Measurements from ENCODE around the gene TM4SF1. TPM values are rescaled to one million over a fixed set of nuclear protein-coding genes. Genes with fewer than 3 reads are reported as not detected.

The TM4SF1 gene
- total RNA-seq, 2 donors from 2014 or later: 104 to 168 TPM

GRCh38 chr3:149356044-149356592 is 21.3 kb downstream of the TM4SF1 start:
- peak overlapping the region; percentile 88 to 93 (median 90) for H3K27ac ChIP-seq
- peak; percentile 92 for ATAC-seq
- peaks cover 59% of the 10 kb centered on the region for H3K4me1 ChIP-seq
- peak; percentile 50 to 79 (median 55) for DNase-seq
- TF ChIP-seq CTCF (IDR thresholded peaks at IDR 0.05) (no peak), POLR2A (IDR thresholded peaks at IDR 0.05) (peak in 2 of 3 donors; percentile 47 to 49)
- 13 to 19% methylated on average over 6 of the region's 6 CpGs for WGBS, 2 donors
- H3K4me3 ChIP-seq: no peak overlapping the region
- no peaks in the 10 kb centered on the region for H3K27me3 ChIP-seq
- H3K9me3 ChIP-seq: no peaks in the 10 kb centered on the region
- intact Hi-C loops (cut with DNase I): no loop called here
- no peaks in the 10 kb centered on the region for H3K36me3 ChIP-seq (replicated peaks in 1 of 2; ENCODE audit: insufficient read depth in 1 of 2, low read depth in 2 of 2)

- no peak for TF ChIP-seq CTCF (IDR thresholded peaks at IDR 0.05)
- no peak for TF ChIP-seq POLR2A (IDR thresholded peaks at IDR 0.05)
- H3K27me3 ChIP-seq: no peaks in the 10 kb centered on the region
- H3K4me1 ChIP-seq: peaks cover 64% of the 10 kb centered on the region
- 16 to 26% methylated on average over 1 of the region's 1 CpG for WGBS, 2 donors
- DNase-seq: no peak
- intact Hi-C loops (cut with DNase I): no loop called here
- H3K9me3 ChIP-seq: no peaks in the 10 kb centered on the region
- H3K36me3 ChIP-seq (replicated peaks in 1 of 2; ENCODE audit: insufficient read depth in 1 of 2, low read depth in 2 of 2): no peaks in the 10 kb centered on the region
- no peak for ATAC-seq
- no peak overlapping the region for H3K4me3 ChIP-seq
- peak overlapping the region; percentile 52 to 93 (median 90) for H3K27ac ChIP-seq
Measured at GRCh38 chr3:149353581-149354184, 23.8 kb downstream of the TM4SF1 start.

- WGBS, 2 donors: 37 to 55% methylated on average over 7 of the region's 7 CpGs
- Histone ChIP-seq H3K9me3 (no peaks in the 10 kb centered on the region), H3K27ac (peak overlapping the region in 3 of 4 donors; percentile 31 to 93 (median 90)), H3K36me3 (replicated peaks in 1 of 2; ENCODE audit: insufficient read depth in 1 of 2, low read depth in 2 of 2) (no peaks in the 10 kb centered on the region), H3K27me3 (no peaks in the 10 kb centered on the region), H3K4me3 (no peak overlapping the region), H3K4me1 (peaks cover 56% of the 10 kb centered on the region)
- DNase-seq (peak; percentile 72 to 76 (median 73)), ATAC-seq (peak; percentile 62)
- intact Hi-C loops (cut with DNase I): no loop called here
- TF ChIP-seq CTCF (IDR thresholded peaks at IDR 0.05): peak; percentile 29 to 79 (median 74)
- no peak for TF ChIP-seq POLR2A (IDR thresholded peaks at IDR 0.05)
Measured at GRCh38 chr3:149352556-149352955, 24.9 kb downstream of the TM4SF1 start.

- DNase-seq (no peak), ATAC-seq (no peak)
- no peak overlapping the region for H3K27ac ChIP-seq
- no peaks in the 10 kb centered on the region for H3K36me3 ChIP-seq (replicated peaks in 1 of 2; ENCODE audit: insufficient read depth in 1 of 2, low read depth in 2 of 2)
- no peak overlapping the region for H3K4me3 ChIP-seq
- 94 to 98% methylated on average over 4 of the region's 4 CpGs for WGBS, 2 donors
- TF ChIP-seq CTCF (IDR thresholded peaks at IDR 0.05) (no peak), POLR2A (IDR thresholded peaks at IDR 0.05) (no peak)
- intact Hi-C loops (cut with DNase I): no loop called here
- peaks cover 37% of the 10 kb centered on the region for H3K4me1 ChIP-seq
- H3K27me3 ChIP-seq: no peaks in the 10 kb centered on the region
- no peaks in the 10 kb centered on the region for H3K9me3 ChIP-seq
Measured at GRCh38 chr3:149343951-149344350, 33.5 kb downstream of the TM4SF1 start.

All from body of pancreas (tissue), 4 donors.